ENCODE results near the gene CD248.

- TF ChIP-seq CTCF (conservative IDR thresholded peaks at IDR 0.05 in 1 of 2, IDR thresholded peaks at IDR 0.05 in 1 of 2; ENCODE audit: extremely low read depth in 1 of 2, insufficient read depth in 1 of 2, low read depth in 1 of 2, low read length in 2 of 2) (no peak), EZH2 (IDR thresholded peaks at IDR 0.05; ENCODE audit: borderline replicate concordance, low read length) (no peak)
Measured at GRCh38 chr11:66329165-66329673, 12.4 kb upstream of the CD248 start.
